SU-DHL-6 (cell line): ENCODE data around the gene HTR1D.
A peak's percentile ranks its signal among the peaks of the same experiment; 100 is the strongest.

Experiments
- H2AFZ ChIP-seq: fragments of 200-600 bp; sonication (generic); 2 replicates; pipeline ENCODE4 v1.6.1; 2014; ENCODE audit warnings: low read depth, mild to moderate bottlenecking, moderate library complexity, mixed read lengths, antibody characterized with exemption, low read length; ENCODE audit not compliant: severe bottlenecking
- H3F3A ChIP-seq: fragments of 200-600 bp; shearing (Covaris generic); 2 replicates; pipeline ENCODE4 v1.6.0; 2016; ENCODE audit warnings: antibody characterized with exemption, mild to moderate bottlenecking; ENCODE audit not compliant: insufficient read depth
- H3K27ac ChIP-seq: fragments of 200-600 bp; sonication (generic); 2 replicates; pipeline ENCODE4 v1.5.1; 2016; ENCODE audit warnings: low read depth, mild to moderate bottlenecking, low read length, moderate library complexity, mixed read lengths
- H3K27me3 ChIP-seq: fragments of 200-600 bp; sonication (generic), shearing (Covaris generic); 2 replicates; pipeline ENCODE4 v1.6.0; 2014; ENCODE audit warnings: mild to moderate bottlenecking, low read length
- H3K36me3 ChIP-seq: fragments of 200-600 bp; sonication (generic); 2 replicates; pipeline ENCODE4 v1.6.1; 2014; ENCODE audit warnings: mild to moderate bottlenecking, low read length, mixed read lengths
- H3K4me2 ChIP-seq: fragments of 300-600, 200-600 bp; shearing (Covaris generic), sonication (generic); 2 replicates; pipeline ENCODE4 v1.6.0; 2014; ENCODE audit warnings: low read length, low read depth, mild to moderate bottlenecking; ENCODE audit not compliant: poor library complexity, severe bottlenecking
- H3K4me3 ChIP-seq: fragments of 200-600 bp; sonication (generic); 2 replicates; pipeline ENCODE4 v1.5.1; 2014; ENCODE audit warnings: antibody characterized with exemption, low read length, mild to moderate bottlenecking, mixed read lengths; ENCODE audit not compliant: insufficient read depth, poor library complexity, severe bottlenecking
- H3K79me2 ChIP-seq: fragments of 200-600 bp; sonication (generic); 2 replicates; pipeline ENCODE4 v1.6.1; 2014; ENCODE audit warnings: mild to moderate bottlenecking, low read length, moderate library complexity; ENCODE audit not compliant: insufficient read depth
- H3K9ac ChIP-seq: fragments of 200-600 bp; sonication (generic); 2 replicates; pipeline ENCODE4 v1.7.0; 2014; ENCODE audit warnings: mild to moderate bottlenecking, low read length
- H3K9me2 ChIP-seq: fragments of 200-600 bp; sonication (generic); replicated peaks from 2 replicates; pipeline ENCODE4 v1.6.1; 2014; ENCODE audit warnings: low read length; ENCODE audit not compliant: insufficient read depth
- H3K9me3 ChIP-seq: fragments of 200-600 bp; sonication (generic); 2 replicates; pipeline ENCODE4 v1.6.1; 2014; ENCODE audit warnings: low read length, mixed read lengths; ENCODE audit not compliant: insufficient read depth
- H4K20me1 ChIP-seq: fragments of 200-600 bp; sonication (generic); 2 replicates; pipeline ENCODE4 v1.6.1; 2014; ENCODE audit warnings: low read depth, mild to moderate bottlenecking, antibody characterized with exemption, low read length, moderate library complexity, mixed read lengths
- EZH2phosphoT487 ChIP-seq: fragments of 200-600 bp; sonication (generic), shearing (Covaris generic); conservative IDR thresholded peaks from 2 replicates; pipeline ENCODE4 v1.6.1; 2018; ENCODE audit warnings: mild to moderate bottlenecking, antibody characterized with exemption, low read length, moderate library complexity, mixed read lengths
- TF ChIP-seq, protein P1 (sequence below): fragments of 200-600 bp; sonication (generic); IDR thresholded peaks from one replicate; pipeline ENCODE4 v1.5.1; 2017; ENCODE audit warnings: antibody characterized with exemption, mild to moderate bottlenecking, low read length, moderate library complexity; ENCODE audit not compliant: insufficient read depth, poor library complexity, severe bottlenecking

The HTR1D gene

DNA sequence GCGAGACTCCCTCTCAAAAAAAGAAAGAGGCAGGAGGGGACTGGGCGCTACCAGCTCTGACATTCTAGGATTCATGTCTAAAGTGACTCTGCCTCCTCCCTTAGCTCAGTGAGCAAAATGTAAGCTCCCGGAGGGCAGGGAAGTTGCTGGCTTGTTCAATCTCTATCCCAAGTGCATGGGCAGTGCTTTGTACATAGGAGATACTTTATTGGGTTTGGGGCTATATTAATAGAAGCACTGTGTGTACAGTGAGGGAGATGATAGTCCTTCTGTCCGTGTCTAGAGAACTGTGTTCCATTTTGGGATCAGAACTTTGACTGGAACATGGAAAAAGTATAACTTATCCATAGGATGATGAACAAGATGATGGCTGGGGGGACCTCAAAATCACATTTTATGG, 31.9 kb downstream of the HTR1D start:
- H3K4me3 ChIP-seq, result no peak overlapping the region
- H2AFZ ChIP-seq, result no peak overlapping the region
- no peaks in the 10 kb centered on the region for H3F3A ChIP-seq
- H3K27ac ChIP-seq, result no peak overlapping the region
- no peaks in the 10 kb centered on the region for H3K36me3 ChIP-seq
- no peak overlapping the region for H3K9ac ChIP-seq
- no peaks in the 10 kb centered on the region for H3K27me3 ChIP-seq
- no peak for TF ChIP-seq EZH2phosphoT487
- TF ChIP-seq, protein P1, sequence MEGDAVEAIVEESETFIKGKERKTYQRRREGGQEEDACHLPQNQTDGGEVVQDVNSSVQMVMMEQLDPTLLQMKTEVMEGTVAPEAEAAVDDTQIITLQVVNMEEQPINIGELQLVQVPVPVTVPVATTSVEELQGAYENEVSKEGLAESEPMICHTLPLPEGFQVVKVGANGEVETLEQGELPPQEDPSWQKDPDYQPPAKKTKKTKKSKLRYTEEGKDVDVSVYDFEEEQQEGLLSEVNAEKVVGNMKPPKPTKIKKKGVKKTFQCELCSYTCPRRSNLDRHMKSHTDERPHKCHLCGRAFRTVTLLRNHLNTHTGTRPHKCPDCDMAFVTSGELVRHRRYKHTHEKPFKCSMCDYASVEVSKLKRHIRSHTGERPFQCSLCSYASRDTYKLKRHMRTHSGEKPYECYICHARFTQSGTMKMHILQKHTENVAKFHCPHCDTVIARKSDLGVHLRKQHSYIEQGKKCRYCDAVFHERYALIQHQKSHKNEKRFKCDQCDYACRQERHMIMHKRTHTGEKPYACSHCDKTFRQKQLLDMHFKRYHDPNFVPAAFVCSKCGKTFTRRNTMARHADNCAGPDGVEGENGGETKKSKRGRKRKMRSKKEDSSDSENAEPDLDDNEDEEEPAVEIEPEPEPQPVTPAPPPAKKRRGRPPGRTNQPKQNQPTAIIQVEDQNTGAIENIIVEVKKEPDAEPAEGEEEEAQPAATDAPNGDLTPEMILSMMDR, result no peak
- no peaks in the 10 kb centered on the region for H3K79me2 ChIP-seq
- no peaks in the 10 kb centered on the region for H3K9me2 ChIP-seq
- H3K9me3 ChIP-seq, result no peaks in the 10 kb centered on the region
- H3K4me2 ChIP-seq, result no peak overlapping the region
- no peaks in the 10 kb centered on the region for H4K20me1 ChIP-seq

DNA sequence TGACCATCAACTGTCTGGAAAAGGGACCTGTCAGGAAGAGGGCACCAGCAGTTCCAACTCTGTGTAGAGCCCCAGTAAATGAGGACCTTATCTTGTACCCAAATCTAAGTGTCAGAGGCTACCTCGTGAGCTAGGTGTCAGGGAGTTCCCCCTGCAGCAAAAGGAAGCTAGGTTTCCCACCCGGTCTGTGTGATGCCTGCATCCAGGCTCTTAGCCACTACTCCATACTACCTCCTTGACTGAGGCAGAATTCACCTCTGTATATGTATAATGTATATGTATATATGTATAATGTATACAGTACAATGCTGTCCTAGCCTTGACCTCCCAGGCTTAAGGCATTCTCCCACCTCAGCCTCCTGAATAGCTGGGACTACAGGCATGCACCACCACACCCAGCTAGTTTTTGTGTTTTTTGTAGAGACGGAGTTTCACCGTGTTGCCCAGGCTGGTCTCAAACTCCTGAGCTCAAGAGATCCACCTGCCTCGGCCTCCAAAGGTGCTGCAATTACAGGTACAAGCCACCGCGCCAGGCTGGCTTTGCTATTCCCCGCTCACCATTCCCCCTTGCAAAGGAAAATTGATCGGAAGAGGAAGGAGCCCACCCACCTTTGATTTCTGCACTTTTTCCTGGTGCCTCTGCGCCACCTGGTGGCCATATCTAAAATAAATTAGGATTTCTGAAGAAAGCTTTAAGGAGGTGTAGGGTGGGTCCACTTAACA, 32.9 kb downstream of the HTR1D start:
- Histone ChIP-seq H2AFZ (no peak overlapping the region), H3K27ac (no peak overlapping the region), H3K4me2 (no peak overlapping the region), H3K4me3 (no peak overlapping the region), H3K27me3 (no peaks in the 10 kb centered on the region), H3K36me3 (no peaks in the 10 kb centered on the region), H3K9me2 (no peaks in the 10 kb centered on the region), H3F3A (no peaks in the 10 kb centered on the region), H3K9ac (no peak overlapping the region), H3K79me2 (no peaks in the 10 kb centered on the region), H3K9me3 (no peaks in the 10 kb centered on the region), H4K20me1 (no peaks in the 10 kb centered on the region)
- TF ChIP-seq, protein P1, result peak; percentile 42
- TF ChIP-seq EZH2phosphoT487, result no peak

DNA sequence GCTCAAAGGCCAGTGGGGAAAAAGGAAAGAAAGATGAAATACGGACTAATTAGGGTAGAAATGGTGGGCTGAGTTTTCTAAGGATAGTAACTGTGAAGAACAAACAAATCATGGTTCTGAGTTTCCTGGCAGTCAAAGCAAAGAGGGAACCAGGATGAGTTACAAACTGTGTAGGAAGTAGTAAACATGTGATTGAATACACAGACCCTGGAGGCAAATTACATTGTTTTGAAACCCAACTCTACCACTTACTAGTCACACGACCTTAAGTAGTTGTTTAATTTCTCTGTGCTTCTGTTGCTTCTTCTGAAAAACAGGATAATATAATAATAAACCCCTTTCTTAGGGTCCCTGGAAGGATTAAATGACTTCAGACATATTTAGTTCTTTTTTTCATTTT, 37.4 kb downstream of the HTR1D start:
- H3K4me2 ChIP-seq, result no peak overlapping the region
- H3K79me2 ChIP-seq, result no peaks in the 10 kb centered on the region
- no peak overlapping the region for H3K4me3 ChIP-seq
- H2AFZ ChIP-seq, result no peak overlapping the region
- no peaks in the 10 kb centered on the region for H3K9me2 ChIP-seq
- no peaks in the 10 kb centered on the region for H3K27me3 ChIP-seq
- H3K36me3 ChIP-seq, result no peaks in the 10 kb centered on the region
- no peaks in the 10 kb centered on the region for H4K20me1 ChIP-seq
- no peaks in the 10 kb centered on the region for H3K9me3 ChIP-seq
- no peak overlapping the region for H3K9ac ChIP-seq
- H3F3A ChIP-seq, result no peaks in the 10 kb centered on the region
- H3K27ac ChIP-seq, result no peak overlapping the region
- TF ChIP-seq, protein P1, result no peak
- TF ChIP-seq EZH2phosphoT487, result no peak
